IMR-90 (cell line): ENCODE measurements around the gene TERF2IP. TPM values are rescaled to one million over a fixed set of nuclear protein-coding genes. Genes with fewer than 3 reads are reported as not detected.

Experiments
- ATAC-seq: fragments of 200-7000 bp; cut with Tn5 transposase; 2 replicates; pipeline ENCODE4 v1.9.1; 2020; ENCODE audit warnings: low read depth, mild to moderate bottlenecking, moderate library complexity
- BruUV-seq: library from RNA; stranded (reverse); fragments of 400-500 nt; replicated peaks from 2 replicates; lab custom pipeline; 2021; lab: Mats Ljungman, UMichigan
- CTCF ChIA-PET: fragments of 300-600 bp; formaldehyde crosslinking; extraction: SDS; loops from one replicate; lab custom pipeline; 2021; ENCODE audit warnings: antibody characterized with exemption; lab: Yijun Ruan, JAX
- POLR2A ChIA-PET: fragments of 300-600 bp; sonication (Branson Sonifier 250); formaldehyde crosslinking; loops from one replicate; lab custom pipeline; 2022; ENCODE audit warnings: antibody characterized with exemption; ENCODE audit not compliant: unreplicated experiment; lab: Charles Lee
- DNase-seq: peaks from one replicate; pipeline ENCODE4 v3.0.0; 2013
- H2AFZ ChIP-seq: replicated peaks from 2 replicates; pipeline ENCODE3; 2013; ENCODE audit warnings: low read length, mild to moderate bottlenecking; ENCODE audit not compliant: poor library complexity
- H2AK5ac ChIP-seq: 2 replicates; pipeline ENCODE4 v1.6.1; 2013; ENCODE audit warnings: low read depth, low read length, inconsistent platforms
- H2AK9ac ChIP-seq: replicated peaks from 2 replicates; pipeline ENCODE3; 2013; ENCODE audit warnings: mild to moderate bottlenecking, low read depth, low read length, moderate library complexity; ENCODE audit not compliant: poor library complexity
- H2BK120ac ChIP-seq: 2 replicates; pipeline ENCODE4 v1.6.1; 2013; ENCODE audit warnings: low read depth, low read length, inconsistent platforms
- H2BK15ac ChIP-seq: 3 replicates; pipeline ENCODE4 v1.6.1; 2013; ENCODE audit warnings: low read depth, low read length, inconsistent platforms
- H2BK20ac ChIP-seq: 2 replicates; pipeline ENCODE4 v1.6.1; 2013; ENCODE audit warnings: low read depth, mild to moderate bottlenecking, inconsistent platforms, low read length, moderate library complexity
- H2BK5ac ChIP-seq: 2 replicates; pipeline ENCODE4 v1.6.1; 2013; ENCODE audit warnings: mild to moderate bottlenecking, low read depth, low read length, inconsistent platforms; ENCODE audit not compliant: poor library complexity, severe bottlenecking
- H3K14ac ChIP-seq: replicated peaks from 2 replicates; pipeline ENCODE4 v1.6.1; 2013; ENCODE audit warnings: low read depth, low read length, inconsistent platforms
- H3K18ac ChIP-seq: 2 replicates; pipeline ENCODE4 v1.6.1; 2013; ENCODE audit warnings: low read depth, low read length, control low read depth
- H3K23ac ChIP-seq: 2 replicates; pipeline ENCODE4 v1.6.1; 2013; ENCODE audit warnings: low read depth, low read length, inconsistent platforms
- H3K27ac ChIP-seq: 2 replicates; pipeline ENCODE4 v1.5.1; 2013; ENCODE audit warnings: mild to moderate bottlenecking, control low read depth, low read length; ENCODE audit not compliant: insufficient read depth
- H3K27me3 ChIP-seq: 2 replicates; pipeline ENCODE4 v1.6.1; 2013; ENCODE audit warnings: low read length; ENCODE audit not compliant: control insufficient read depth, insufficient read depth
- H3K36me3 ChIP-seq: 2 replicates; pipeline ENCODE4 v1.6.1; 2013; ENCODE audit warnings: low read length, mixed read lengths; ENCODE audit not compliant: control insufficient read depth, insufficient read depth
- H3K4ac ChIP-seq: 2 replicates; pipeline ENCODE4 v1.6.1; 2013; ENCODE audit warnings: low read depth, low read length, inconsistent platforms
- H3K4me1 ChIP-seq: 2 replicates; pipeline ENCODE4 v1.6.1; 2013; ENCODE audit warnings: low read length, mixed read lengths; ENCODE audit not compliant: control insufficient read depth, insufficient read depth
- H3K4me2 ChIP-seq: 2 replicates; pipeline ENCODE4 v1.6.1; 2013; ENCODE audit warnings: low read depth, mild to moderate bottlenecking, control low read depth, low read length, moderate library complexity
- H3K4me3 ChIP-seq: 2 replicates; pipeline ENCODE4 v1.5.1; 2013; ENCODE audit warnings: low read depth, mild to moderate bottlenecking, control low read depth, low read length, moderate library complexity; ENCODE audit not compliant: insufficient read depth
- H3K56ac ChIP-seq: 2 replicates; pipeline ENCODE4 v1.6.1; 2013; ENCODE audit warnings: low read length, inconsistent platforms; ENCODE audit not compliant: insufficient read depth; ENCODE audit errors: extremely low read depth
- H3K79me1 ChIP-seq, 2 experiments: 2 replicates each; pipeline ENCODE4 v1.6.1; 2013; ENCODE audit warnings: low read length in 2 of 2, inconsistent platforms in 1 of 2, low read depth in 1 of 2
- H3K9ac ChIP-seq: 2 replicates; pipeline ENCODE4 v1.6.1; 2013; ENCODE audit warnings: low read depth, low read length, control low read depth
- H3K9me1 ChIP-seq: 2 replicates; pipeline ENCODE4 v1.6.1; 2013; ENCODE audit warnings: low read length, inconsistent platforms; ENCODE audit not compliant: insufficient read depth
- H3K9me3 ChIP-seq: 2 replicates; pipeline ENCODE4 v1.6.1; 2013; ENCODE audit warnings: low read length; ENCODE audit not compliant: control insufficient read depth, insufficient read depth
- H4K20me1 ChIP-seq: 2 replicates; pipeline ENCODE4 v1.6.1; 2013; ENCODE audit warnings: low read length, inconsistent platforms; ENCODE audit not compliant: insufficient read depth
- H4K5ac ChIP-seq: 2 replicates; pipeline ENCODE4 v1.6.1; 2013; ENCODE audit warnings: mild to moderate bottlenecking, low read depth, low read length, control low read depth
- H4K8ac ChIP-seq, 2 experiments: 2 replicates each; pipeline ENCODE4 v1.6.1; 2013; ENCODE audit warnings: low read depth in 2 of 2, low read length in 2 of 2, control low read depth in 1 of 2, inconsistent platforms in 1 of 2
- H4K91ac ChIP-seq: 2 replicates; pipeline ENCODE4 v1.6.1; 2013; ENCODE audit warnings: low read depth, low read length, inconsistent platforms; ENCODE audit not compliant: insufficient read depth
- CEBPB ChIP-seq: IDR thresholded peaks from 2 replicates; pipeline ENCODE4 v1.6.1; 2012; ENCODE audit warnings: low read depth, low read length, improper control_type of control experiment
- FOS ChIP-seq: fragments of 150-350 bp; IDR thresholded peaks from 2 replicates; pipeline ENCODE4 v1.6.1; 2016; ENCODE audit warnings: low read depth, low read length
- MAFK ChIP-seq: IDR thresholded peaks from 2 replicates; pipeline ENCODE4 v1.6.1; 2012; ENCODE audit warnings: low read depth, low read length, improper control_type of control experiment
- MAZ ChIP-seq: IDR thresholded peaks from 2 replicates; pipeline ENCODE4 v1.6.1; 2012; ENCODE audit warnings: low read depth, mild to moderate bottlenecking, low read length, improper control_type of control experiment, moderate library complexity, borderline replicate concordance
- MXI1 ChIP-seq: IDR thresholded peaks from 2 replicates; pipeline ENCODE4 v1.6.1; 2012; ENCODE audit warnings: low read depth, mild to moderate bottlenecking, low read length, moderate library complexity, borderline replicate concordance
- SMC3 ChIP-seq: fragments of 150-350 bp; IDR thresholded peaks from 2 replicates; pipeline ENCODE4 v1.6.1; 2016; ENCODE audit warnings: low read depth, mild to moderate bottlenecking, antibody characterized with exemption, low read length, moderate library complexity
- WGBS, 2 experiments: methylation state at CpG; one replicate each; pipeline versions ENCODE4 v1.1.5 to v1.1.7; 2013; ENCODE audit warnings: missing lambda C conversion rate in 2 of 2; ENCODE audit not compliant: insufficient read length in 1 of 2; ENCODE audit errors: extremely low coverage in 2 of 2; 5-methylcytosine and 5-hydroxymethylcytosine counted together
- dilution Hi-C: fragments of 300-500 bp; cut with HindIII; formaldehyde crosslinking; loops from one replicate; pipeline ENCODE4 v1.14.3; 2018; ENCODE audit warnings: low sequenced_read_pairs; ENCODE audit not compliant: unreplicated experiment
- in situ Hi-C: fragments of 300-500 bp; cut with MboI; formaldehyde crosslinking; loops from 3 replicates; pipeline ENCODE4 v1.14.3; 2019; ENCODE audit warnings: low sequenced_read_pairs, inconsistent platforms, mixed read lengths
- intact Hi-C: fragments of 100-400 bp; cut with micrococcal nuclease; formaldehyde crosslinking; loops from 2 replicates; pipeline ENCODE4 v1.10.0; 2022
- polyA plus RNA-seq, 3 experiments: library from polyadenylated mRNA; depleted of rRNA; stranded (reverse); fragments of >200 nt; gene quantifications; 2 replicates each; pipeline ENCODE4 v1.2.3, GENCODE V29; 2012; ENCODE audit warnings: low replicate concordance in 1 of 3
- total RNA-seq: library from RNA; depleted of rRNA; stranded (reverse); fragments of >200 nt; gene quantifications from 2 replicates; pipeline ENCODE4 v1.2.3, GENCODE V29; 2012

Gene TERF2IP
- total and polyA plus RNA-seq, 2 of the 4 experiments (the other 2 are of a cell fraction): 15.4 to 32.5 TPM

- CTCF ChIA-PET: interaction anchor here (0.6 to 1.5 kb wide), 2 partner anchors 117 to 130 kb away, joined by 3 read pairs; no protein-coding TSS in a partner anchor
- Histone ChIP-seq H3K4ac (peak overlapping the region; percentile 77), H3K4me2 (peak overlapping the region; percentile 94), H2BK120ac (peak overlapping the region; percentile 60; the same call in 1 of the 2 replicates), H2AK9ac (peak overlapping the region; percentile 90), H3K56ac (peak overlapping the region; percentile 89), H4K8ac (peak overlapping the region; percentile 82 to 90), H2AFZ (peak overlapping the region; percentile 92), H2BK5ac (peak overlapping the region; percentile 42), H3K18ac (peak overlapping the region; percentile 36; the same call in 1 of the 2 replicates), H3K9me1 (peaks cover 8% of the 10 kb centered on the region; the same call in 1 of the 2 replicates), H3K4me1 (peaks cover 5% of the 10 kb centered on the region; the same call in 1 of the 2 replicates), H3K23ac (peak overlapping the region; percentile 65), H3K27me3 (no peaks in the 10 kb centered on the region), H2BK20ac (no peak overlapping the region), H4K91ac (peak overlapping the region; percentile 81), H3K14ac (peak overlapping the region; percentile 91), H3K4me3 (peak overlapping the region; percentile 85), H3K27ac (peak overlapping the region; percentile 85), H3K9ac (peak overlapping the region; percentile 88), H4K20me1 (peaks cover 46% of the 10 kb centered on the region), H4K5ac (peak overlapping the region; percentile 85), H2BK15ac (no peak overlapping the region), H3K79me1 (peaks cover 11 to 51% of the 10 kb centered on the region in 2 experiments), H3K9me3 (no peaks in the 10 kb centered on the region), H2AK5ac (0 out of 2 replicates have a peak overlapping the region, but pooled peaks have one; percentile 35), H3K36me3 (peaks cover 9% of the 10 kb centered on the region)
- intact Hi-C loops (loop anchor here (10.0 kb wide), 1 partner anchor 1528 kb away; no protein-coding TSS in a partner anchor), in situ Hi-C loops (loop anchor here (10.0 kb wide), 1 partner anchor 118 kb away; no protein-coding TSS in a partner anchor), dilution Hi-C loops (no loop called here)
- BruUV-seq: TSS peak; percentile 39
- ATAC-seq (peak; percentile 49), DNase-seq (no peak)
- POLR2A ChIA-PET: interaction anchor here (0.5 to 1.1 kb wide), 3 partner anchors 41 to 96 kb away, joined by 3 to 9 read pairs (median 4); no protein-coding TSS in a partner anchor
- 5% methylated on average over 8 of the region's 18 CpGs; no CpG with 5 or more reads in 1 of the 2 experiments for WGBS, 2 experiments
- TF ChIP-seq MXI1 (peak; percentile 93; the same call in 1 of the 2 replicates), MAZ (no peak), FOS (no peak), CEBPB (no peak), SMC3 (no peak), MAFK (no peak)
Observed at GRCh38 chr16:75647112-75647491, 471 bp upstream of the TERF2IP start.
